ENCODE data around the gene RASIP1. TPM values are rescaled to one million over a fixed set of nuclear protein-coding genes. Genes with fewer than 3 reads are reported as not detected.
"Not testable (repeated sequence)": the region's sequence is repeated elsewhere in the genome, so short reads cannot be mapped to it uniquely, and the experiment has no call there.

RASIP1 gene
- total RNA-seq, 2 donors from 2014 or later, result 0.19 to 0.67 TPM

DNA sequence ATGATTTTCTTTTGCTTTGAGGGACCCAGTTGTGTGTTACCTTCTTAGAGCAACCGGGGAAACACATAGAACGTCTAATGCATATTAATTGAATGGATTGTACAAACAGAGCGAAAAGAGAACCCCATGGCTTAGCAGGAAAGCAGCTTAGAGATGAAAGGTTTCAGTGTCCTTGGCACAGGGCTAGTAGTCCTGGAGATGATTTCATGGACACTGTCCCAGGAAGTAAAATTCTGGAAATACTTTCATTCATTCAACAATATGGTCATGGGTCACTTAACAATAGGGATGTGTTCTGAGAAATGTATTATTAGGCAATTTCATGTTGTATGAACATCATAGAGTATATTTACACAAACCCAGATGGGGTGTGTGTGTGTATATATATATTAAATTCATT is 54.3 kb downstream of the RASIP1 start:
- Mint-ChIP-seq H3K27ac (no peak overlapping the region), H3K27me3 (no peaks in the 10 kb centered on the region), H3K4me1 (no peaks in the 10 kb centered on the region), H3K36me3 (ENCODE audit: low read depth) (no peaks in the 10 kb centered on the region), H3K4me3 (no peak overlapping the region), H3K9me3 (no peaks in the 10 kb centered on the region)
- ATAC-seq (replicated peaks), result no peak

DNA sequence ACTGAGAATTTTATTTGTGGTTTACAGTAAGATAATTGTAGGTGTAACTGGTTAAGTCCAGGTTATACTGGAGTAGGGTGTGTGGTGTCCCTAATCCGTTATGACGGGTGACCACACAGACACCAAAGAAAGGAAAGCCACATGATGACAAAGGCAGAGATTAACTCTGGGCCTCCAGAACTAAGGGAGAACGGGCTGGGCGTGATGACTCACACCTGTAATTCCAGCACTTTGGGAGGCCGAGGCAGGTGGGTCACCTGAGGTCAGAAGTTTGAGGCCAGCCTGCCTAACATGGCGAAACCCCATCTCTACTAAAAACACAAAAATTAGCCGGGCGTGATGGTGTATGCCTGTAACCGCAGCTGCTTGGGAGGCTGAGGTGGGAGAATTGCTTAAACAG is 54.8 kb downstream of the RASIP1 start:
- Mint-ChIP-seq H3K4me3 (no peak overlapping the region), H3K4me1 (no peaks in the 10 kb centered on the region), H3K27ac (no peak overlapping the region), H3K9me3 (no peaks in the 10 kb centered on the region), H3K36me3 (ENCODE audit: low read depth) (no peaks in the 10 kb centered on the region), H3K27me3 (no peaks in the 10 kb centered on the region)
- no peak for ATAC-seq (replicated peaks)

DNA sequence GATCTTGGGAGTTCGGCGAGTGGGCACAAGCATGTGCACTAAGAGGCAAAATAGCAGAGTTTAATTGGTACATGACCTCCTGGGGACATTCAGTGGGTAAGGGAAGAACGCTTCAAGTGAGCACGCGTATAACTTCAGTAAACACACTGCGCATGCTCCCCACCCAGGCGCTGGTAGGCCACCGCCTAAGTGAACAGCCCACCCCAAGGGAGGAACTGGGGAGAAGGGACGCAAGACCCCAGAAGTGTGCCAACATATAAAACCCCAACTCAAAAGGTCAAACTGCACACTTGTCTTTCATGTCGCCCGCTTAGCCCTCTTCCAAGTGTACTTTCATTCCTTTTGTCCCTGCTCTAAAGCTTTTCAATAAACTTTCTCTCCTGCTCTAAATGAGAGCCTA is 57.1 kb downstream of the RASIP1 start:
- Mint-ChIP-seq H3K9me3 (no peaks in the 10 kb centered on the region), H3K4me1 (no peaks in the 10 kb centered on the region), H3K36me3 (ENCODE audit: low read depth) (no peaks in the 10 kb centered on the region), H3K27ac (no peak overlapping the region), H3K4me3 (no peak overlapping the region), H3K27me3 (no peaks in the 10 kb centered on the region)
- ATAC-seq (replicated peaks), result no peak

DNA sequence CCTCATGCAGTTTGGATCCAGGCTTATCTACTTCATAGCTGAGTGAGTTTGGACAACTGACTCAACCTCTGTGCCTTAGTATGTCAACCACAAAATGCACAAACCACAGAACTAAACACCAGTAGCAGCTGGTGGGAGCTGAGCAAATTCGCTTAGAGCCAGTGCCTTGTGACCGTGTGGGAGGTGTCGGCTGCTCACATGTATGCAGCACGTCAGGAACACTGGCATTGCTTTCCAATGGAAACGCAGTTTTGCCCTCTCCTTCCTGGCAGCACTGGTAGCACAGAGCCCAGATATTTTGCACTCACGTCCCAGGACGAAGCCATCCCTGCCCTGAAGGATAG is 59.3 kb downstream of the RASIP1 start:
- Mint-ChIP-seq H3K4me3 (no peak overlapping the region), H3K9me3 (no peaks in the 10 kb centered on the region), H3K27me3 (no peaks in the 10 kb centered on the region), H3K4me1 (no peaks in the 10 kb centered on the region), H3K27ac (no peak overlapping the region), H3K36me3 (ENCODE audit: low read depth) (no peaks in the 10 kb centered on the region)
- peak; percentile 29 for ATAC-seq (replicated peaks)

DNA sequence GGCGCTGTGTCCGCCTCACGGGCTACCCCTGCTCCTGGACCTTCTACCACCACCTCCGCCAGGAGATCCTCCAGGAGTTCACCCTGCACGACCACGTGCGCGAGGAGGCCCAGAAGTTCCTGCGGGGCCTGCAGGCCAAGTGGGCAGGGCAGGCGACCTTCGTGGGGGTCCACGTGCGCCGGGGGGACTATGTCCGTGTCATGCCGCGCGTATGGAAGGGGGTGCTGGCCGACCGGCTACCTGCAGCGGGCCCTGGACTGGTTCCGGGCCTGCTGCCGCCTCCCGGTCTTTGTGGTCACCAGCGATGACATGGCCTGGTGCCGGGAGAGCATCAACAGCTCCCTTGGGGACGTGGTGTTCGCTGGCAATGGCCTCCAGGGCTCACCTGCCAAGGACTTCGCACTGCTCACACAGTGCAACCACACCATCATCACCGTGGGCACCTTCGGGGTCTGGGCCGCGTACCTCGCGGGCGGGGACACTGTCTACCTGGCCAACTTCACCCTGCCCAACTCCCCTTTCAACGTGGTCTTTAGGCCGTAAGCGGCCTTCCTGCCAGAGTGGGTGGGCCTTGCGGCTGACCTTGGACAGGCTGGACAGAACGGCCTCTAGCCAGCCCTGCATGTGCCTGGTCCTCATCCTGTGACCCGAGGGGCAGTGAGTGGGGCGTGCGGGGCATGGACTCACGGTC is 59.8 kb downstream of the RASIP1 start:
- no peaks in the 10 kb centered on the region for H3K4me1 Mint-ChIP-seq
- no peak for ATAC-seq (replicated peaks)
- no peak overlapping the region for H3K4me3 Mint-ChIP-seq
- no peaks in the 10 kb centered on the region for H3K9me3 Mint-ChIP-seq
- no peak overlapping the region for H3K27ac Mint-ChIP-seq
- H3K27me3 Mint-ChIP-seq, result no peaks in the 10 kb centered on the region
- H3K36me3 Mint-ChIP-seq (ENCODE audit: low read depth), result no peaks in the 10 kb centered on the region

DNA sequence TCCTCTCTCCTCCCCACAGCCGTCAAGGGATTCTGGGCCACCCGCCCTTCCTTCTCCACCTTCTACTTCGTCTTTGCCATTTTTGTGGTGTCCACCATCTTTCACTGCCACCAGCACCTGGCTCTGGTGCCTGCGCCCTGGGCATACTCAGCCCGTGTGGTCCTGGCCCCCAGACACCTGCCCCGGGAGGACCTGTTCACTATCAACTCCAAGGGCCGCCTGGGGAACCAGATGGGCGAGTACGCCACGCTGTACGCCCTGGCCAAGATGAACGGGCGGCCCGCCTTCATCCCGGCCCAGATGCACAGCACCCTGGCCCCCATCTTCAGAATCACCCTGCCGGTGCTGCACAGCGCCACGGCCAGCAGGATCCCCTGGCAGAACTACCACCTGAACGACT is 60.4 kb downstream of the RASIP1 start:
- not testable (repeated sequence) for ATAC-seq (replicated peaks)

DNA sequence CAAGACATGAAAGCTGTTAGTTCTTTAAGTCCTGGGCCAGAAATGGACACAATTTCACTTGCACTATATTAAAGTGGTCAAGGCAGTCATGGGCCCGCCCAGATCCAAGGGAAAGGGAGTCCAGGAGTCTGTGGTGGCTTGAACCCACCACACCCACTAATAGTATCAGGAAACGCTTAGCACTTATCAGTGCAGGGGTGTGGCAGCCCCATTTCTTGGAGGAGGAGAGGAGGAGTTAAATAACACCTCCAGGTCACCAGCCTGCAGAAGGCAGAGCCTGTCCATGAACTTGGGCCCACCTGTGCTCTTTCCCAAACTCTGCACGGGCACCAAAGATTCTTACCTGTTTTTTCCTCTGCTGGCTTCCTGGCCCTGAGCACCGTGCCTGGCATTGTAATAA is 62.2 kb downstream of the RASIP1 start:
- no peak overlapping the region for H3K27ac Mint-ChIP-seq
- no peaks in the 10 kb centered on the region for H3K36me3 Mint-ChIP-seq (ENCODE audit: low read depth)
- H3K4me1 Mint-ChIP-seq, result peaks cover 6% of the 10 kb centered on the region

More for the DNA sequence above, 60.4 kb downstream of the RASIP1 start:
- not testable (repeated sequence) for H3K9me3 Mint-ChIP-seq; H3K27ac Mint-ChIP-seq; H3K4me3 Mint-ChIP-seq; H3K36me3 Mint-ChIP-seq (ENCODE audit: low read depth); H3K27me3 Mint-ChIP-seq; H3K4me1 Mint-ChIP-seq

DNA sequence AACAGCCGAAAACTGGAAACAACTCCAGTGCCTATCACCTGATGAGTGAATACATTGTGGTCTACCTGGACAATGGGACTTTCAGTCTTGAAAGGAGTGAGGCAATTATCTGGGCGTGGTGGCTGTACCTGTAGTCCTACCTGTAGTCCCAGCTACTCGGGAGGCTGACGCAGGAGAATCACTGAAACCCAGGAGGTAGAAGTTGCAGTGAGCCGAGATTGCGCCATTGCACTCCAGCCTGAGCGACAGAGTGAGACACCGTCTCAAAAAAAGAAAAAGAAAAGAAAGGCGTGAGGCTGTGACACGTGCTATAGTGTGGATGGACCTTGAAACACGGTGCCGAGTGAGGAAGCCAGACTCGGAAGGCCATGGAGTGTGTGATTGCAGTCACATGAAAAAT is 63.5 kb downstream of the RASIP1 start:
- no peak overlapping the region for H3K4me3 Mint-ChIP-seq
- H3K9me3 Mint-ChIP-seq, result no peaks in the 10 kb centered on the region
- no peaks in the 10 kb centered on the region for H3K36me3 Mint-ChIP-seq (ENCODE audit: low read depth)
- H3K4me1 Mint-ChIP-seq, result peaks cover 6% of the 10 kb centered on the region
- ATAC-seq (replicated peaks), result no peak
- H3K27me3 Mint-ChIP-seq, result no peaks in the 10 kb centered on the region
- no peak overlapping the region for H3K27ac Mint-ChIP-seq

More for the DNA sequence above, 62.2 kb downstream of the RASIP1 start:
- ATAC-seq (replicated peaks), result no peak
- no peaks in the 10 kb centered on the region for H3K9me3 Mint-ChIP-seq
- H3K27me3 Mint-ChIP-seq, result no peaks in the 10 kb centered on the region
- no peak overlapping the region for H3K4me3 Mint-ChIP-seq

DNA sequence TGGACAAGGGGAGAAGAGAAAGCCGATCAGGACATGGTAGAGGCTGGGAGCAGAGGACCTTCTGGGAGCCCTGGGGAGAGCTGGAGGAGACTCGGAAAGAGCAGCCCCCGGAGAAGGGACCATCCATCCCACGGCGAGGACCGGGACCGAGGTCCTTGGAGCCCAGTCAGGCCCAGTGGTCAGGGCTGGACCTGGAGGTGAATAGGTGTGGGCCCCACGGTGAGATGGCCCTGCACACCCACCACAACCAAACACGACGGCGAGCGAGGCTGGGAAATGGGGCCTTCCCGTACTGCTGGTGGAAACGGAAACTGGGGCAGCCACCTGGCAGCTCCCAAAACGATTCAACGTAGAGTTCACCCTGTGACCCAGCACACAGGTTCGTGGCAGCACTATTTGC is 63.9 kb downstream of the RASIP1 start:
- Mint-ChIP-seq H3K9me3 (no peaks in the 10 kb centered on the region), H3K27me3 (no peaks in the 10 kb centered on the region), H3K27ac (no peak overlapping the region), H3K4me3 (no peak overlapping the region), H3K4me1 (peaks cover 6% of the 10 kb centered on the region), H3K36me3 (ENCODE audit: low read depth) (no peaks in the 10 kb centered on the region)
- ATAC-seq (replicated peaks), result no peak

DNA sequence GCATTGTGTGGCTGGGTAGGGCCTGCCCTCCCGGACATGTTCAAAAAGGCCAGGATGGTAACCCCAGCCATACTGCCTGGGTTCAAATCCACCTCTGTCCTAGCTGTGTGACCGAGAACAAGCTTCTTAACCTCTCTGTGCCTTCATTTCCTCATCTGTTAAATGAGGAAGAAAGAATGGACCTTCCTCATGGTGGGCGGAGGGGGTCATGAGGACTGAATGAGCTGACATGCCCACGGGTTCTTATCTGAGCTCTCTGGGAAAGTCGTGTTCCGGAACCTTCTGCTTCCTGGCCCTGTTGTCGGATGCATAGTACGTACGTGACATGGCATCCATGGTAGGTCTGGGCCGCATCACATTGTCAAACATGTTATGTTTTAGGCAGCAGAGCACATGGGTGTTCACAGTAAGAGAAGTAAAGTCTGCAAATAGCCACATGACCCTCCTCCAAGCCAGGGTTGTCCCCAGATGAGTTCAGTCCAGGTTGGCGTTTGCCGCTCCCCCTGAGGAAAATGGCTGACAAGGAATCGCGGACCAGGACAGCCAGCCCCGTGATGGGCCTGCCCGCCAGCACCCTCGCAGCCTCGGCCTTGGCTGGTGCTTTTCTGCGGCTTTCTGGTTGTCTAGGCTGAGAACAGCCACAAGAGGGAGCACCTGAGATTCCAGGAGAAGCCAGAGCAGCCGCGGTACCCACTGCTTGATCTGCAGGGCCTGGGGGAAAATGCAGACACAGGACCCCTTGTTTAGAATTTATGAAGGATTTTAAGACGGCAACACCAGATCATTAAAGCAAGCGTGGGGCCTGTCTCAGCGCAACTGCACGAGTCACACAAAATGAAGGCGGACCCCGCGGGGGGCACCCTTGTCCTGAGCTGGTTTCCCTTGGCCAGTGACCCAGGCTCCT is 65.2 kb downstream of the RASIP1 start:
- Mint-ChIP-seq H3K27me3 (no peaks in the 10 kb centered on the region), H3K27ac (no peak overlapping the region), H3K9me3 (no peaks in the 10 kb centered on the region), H3K36me3 (ENCODE audit: low read depth) (no peaks in the 10 kb centered on the region), H3K4me3 (no peak overlapping the region), H3K4me1 (peaks cover 6% of the 10 kb centered on the region)
- peak; percentile 89 for ATAC-seq (replicated peaks)

DNA sequence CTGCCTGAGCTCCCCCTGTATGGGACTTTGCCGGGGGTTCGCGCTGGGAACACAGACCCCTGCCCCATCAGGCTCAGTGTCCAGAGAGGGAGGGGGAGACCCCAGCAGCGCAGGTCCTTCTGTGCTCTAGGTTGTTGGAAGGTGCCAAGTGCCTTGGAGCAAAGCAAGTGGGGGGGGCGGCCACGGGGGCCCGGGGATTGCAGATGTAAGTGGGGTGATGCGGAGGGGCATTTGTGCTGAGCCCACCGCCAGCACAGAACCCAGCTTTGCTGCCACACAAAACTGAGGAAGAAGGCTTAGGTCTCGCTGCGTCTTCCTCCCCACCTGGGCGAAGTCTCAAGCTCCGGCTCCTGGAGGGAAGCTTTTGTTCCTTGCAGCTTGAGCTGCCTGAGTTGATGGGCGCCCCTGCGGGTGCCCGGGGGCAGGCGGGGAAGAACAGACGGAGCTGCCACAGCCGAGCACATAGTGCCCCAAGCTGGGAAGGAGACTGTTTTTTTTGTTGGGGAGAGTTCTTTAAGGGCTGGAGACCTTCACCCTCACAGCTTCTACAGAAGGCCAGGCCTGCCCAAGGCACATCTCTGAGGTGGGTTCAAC is 66.1 kb downstream of the RASIP1 start:
- Mint-ChIP-seq H3K4me1 (peaks cover 12% of the 10 kb centered on the region), H3K36me3 (ENCODE audit: low read depth) (no peaks in the 10 kb centered on the region), H3K27me3 (no peaks in the 10 kb centered on the region), H3K27ac (no peak overlapping the region), H3K9me3 (no peaks in the 10 kb centered on the region), H3K4me3 (no peak overlapping the region)
- ATAC-seq (replicated peaks), result no peak

DNA sequence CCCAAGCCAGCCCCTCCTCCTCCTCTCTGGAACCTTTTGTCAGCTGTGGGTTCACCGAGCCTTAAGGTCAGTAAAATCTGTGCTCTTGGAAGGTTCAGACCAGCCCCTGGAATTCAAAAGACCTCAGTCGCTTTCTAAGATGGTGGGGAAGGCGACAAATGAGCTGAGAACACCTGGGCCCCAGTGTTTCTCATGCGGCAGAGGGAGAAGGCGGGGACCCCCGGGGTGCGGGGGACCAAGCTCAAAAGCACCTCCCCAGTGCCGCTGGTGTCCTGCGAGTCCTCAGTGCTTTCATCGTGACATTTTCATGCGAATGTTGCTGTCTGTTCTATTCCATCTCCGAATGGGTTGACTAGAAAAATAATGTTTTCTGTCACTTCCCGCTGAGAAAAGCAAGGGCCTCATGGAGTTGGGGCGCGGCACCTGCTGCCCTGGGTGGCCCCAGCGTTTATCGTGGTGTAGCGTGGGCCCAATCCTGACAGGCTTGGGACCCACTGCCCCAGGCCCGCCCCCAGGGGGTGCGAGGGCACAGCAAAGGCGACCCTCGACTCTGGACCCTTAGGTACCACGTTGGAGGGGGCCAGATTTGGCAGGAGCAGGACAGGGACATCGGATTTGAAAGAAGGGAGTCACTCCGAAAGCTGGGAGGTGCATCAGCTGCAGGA is 66.8 kb downstream of the RASIP1 start:
- Mint-ChIP-seq H3K4me3 (no peak overlapping the region), H3K27me3 (no peaks in the 10 kb centered on the region), H3K4me1 (peaks cover 17% of the 10 kb centered on the region), H3K27ac (no peak overlapping the region), H3K9me3 (no peaks in the 10 kb centered on the region), H3K36me3 (ENCODE audit: low read depth) (no peaks in the 10 kb centered on the region)
- ATAC-seq (replicated peaks), result no peak

DNA sequence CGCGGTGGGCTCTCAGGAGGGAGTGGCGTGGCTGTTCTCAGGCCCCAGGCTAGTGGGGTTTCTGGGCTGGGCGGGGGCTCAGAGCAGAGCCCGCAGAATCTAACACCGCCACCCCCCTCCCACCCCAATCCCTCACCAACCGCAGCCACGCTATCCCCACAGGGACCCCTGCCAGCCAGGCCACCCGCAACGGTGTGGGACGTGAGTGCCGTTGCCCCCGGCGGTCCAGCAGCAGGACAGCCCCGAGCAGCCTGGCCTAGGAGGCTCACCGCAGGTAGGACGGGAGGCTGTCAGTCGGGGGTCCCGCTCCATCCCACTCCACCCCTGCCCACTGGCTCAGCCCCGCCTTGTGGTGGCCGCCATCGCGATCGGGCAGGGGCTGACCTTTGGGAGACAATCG is 67.4 kb downstream of the RASIP1 start, which contains the start of gene NTN5:
Gene NTN5, minus strand, starts transcription at position 24 of the 400 bp plus-strand sequence. CDS start 2,031 bp downstream, outside the sequence.
- Mint-ChIP-seq H3K4me1 (peaks cover 18% of the 10 kb centered on the region), H3K4me3 (no peak within 1 kb of the TSS), H3K36me3 (ENCODE audit: low read depth) (no peaks in the 10 kb centered on the region), H3K27ac (no peak within 1 kb of the TSS), H3K9me3 (no peaks in the 10 kb centered on the region), H3K27me3 (no peaks in the 10 kb centered on the region)
- ATAC-seq (replicated peaks), result no peak

DNA sequence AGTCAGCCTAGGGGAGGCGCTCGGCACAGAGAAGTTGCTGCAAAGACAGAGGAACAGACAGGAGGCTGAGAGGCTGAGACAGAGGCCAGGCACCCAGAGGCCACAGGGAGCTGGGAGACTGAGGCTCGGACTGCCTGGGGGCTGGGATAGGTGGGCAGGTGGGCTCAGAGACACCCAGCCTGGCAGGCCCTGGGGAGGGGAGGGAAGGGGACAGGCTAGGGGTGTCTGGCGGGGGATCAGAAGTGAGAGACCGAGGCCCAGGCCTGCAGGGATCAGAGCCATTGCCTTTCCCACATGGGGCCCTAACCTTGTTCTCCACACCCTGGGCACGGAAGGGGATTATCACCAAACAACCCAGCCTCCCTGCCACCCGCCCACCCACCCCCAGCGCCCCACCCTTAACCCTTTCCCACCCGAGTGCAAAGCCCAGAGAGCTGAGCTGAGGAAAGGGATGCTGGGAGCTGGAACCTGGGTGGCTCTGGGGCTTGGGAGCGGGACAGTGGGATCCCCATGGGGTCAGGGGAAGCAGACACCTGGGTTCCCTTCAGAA is 68.9 kb downstream of the RASIP1 start:
- Mint-ChIP-seq H3K9me3 (no peaks in the 10 kb centered on the region), H3K36me3 (ENCODE audit: low read depth) (no peaks in the 10 kb centered on the region), H3K4me3 (no peak overlapping the region), H3K4me1 (peaks cover 18% of the 10 kb centered on the region), H3K27ac (no peak overlapping the region), H3K27me3 (no peaks in the 10 kb centered on the region)
- ATAC-seq (replicated peaks), result no peak
